Panc1 (cell line): Measurements from ENCODE around the gene SPCS2. TPM values are rescaled to one million over a fixed set of nuclear protein-coding genes. Genes with fewer than 3 reads are reported as not detected.

Experiments
- ATAC-seq: fragments of 200-7000 bp; cut with Tn5 transposase; 2 replicates; pipeline ENCODE4 v1.9.1; 2020; ENCODE audit warnings: mild to moderate bottlenecking, moderate library complexity
- BruUV-seq: library from RNA; stranded (reverse); fragments of 400-500 nt; replicated peaks from 2 replicates; lab custom pipeline; 2021; lab: Mats Ljungman, UMichigan
- CTCF ChIA-PET: fragments of 300-600 bp; sonication (Branson Sonifier 250); formaldehyde crosslinking; loops from one replicate; lab custom pipeline; 2022; ENCODE audit warnings: antibody characterized with exemption; lab: Charles Lee
- POLR2A ChIA-PET: fragments of 300-600 bp; sonication (Branson Sonifier 250); formaldehyde crosslinking; loops from one replicate; lab custom pipeline; 2022; ENCODE audit warnings: antibody characterized with exemption; lab: Charles Lee
- DNase-seq: peaks from one replicate; pipeline ENCODE4 v3.0.0-alpha.2; 2010; ENCODE audit warnings: low read depth, low spot score
- H3K27ac ChIP-seq: 2 replicates; pipeline ENCODE4 v1.5.1; 2011; ENCODE audit warnings: mild to moderate bottlenecking, low read length, inconsistent platforms
- H3K27me3 ChIP-seq: fragments of 200-500 bp; sonication (Bioruptor generic); 2 replicates; pipeline ENCODE4 v1.6.0; 2014; ENCODE audit warnings: low read length, inconsistent platforms; ENCODE audit not compliant: control insufficient read depth, insufficient read depth
- H3K36me3 ChIP-seq: fragments of 200-500 bp; sonication (Bioruptor generic); 2 replicates; pipeline ENCODE4 v1.5.1; 2014; ENCODE audit warnings: inconsistent platforms, mild to moderate bottlenecking, low read length, moderate library complexity; ENCODE audit not compliant: control insufficient read depth, insufficient read depth
- H3K4me1 ChIP-seq: 2 replicates; pipeline ENCODE4 v1.5.1; 2011; ENCODE audit warnings: inconsistent platforms, mild to moderate bottlenecking, low read length, moderate library complexity; ENCODE audit not compliant: control insufficient read depth, insufficient read depth
- H3K4me3 ChIP-seq, 2 experiments: 2 replicates each; pipeline ENCODE4 v1.5.1; 2011 to 2012; ENCODE audit warnings: low read depth in 2 of 2, low read length in 2 of 2, mild to moderate bottlenecking in 2 of 2, inconsistent platforms in 1 of 2, moderate library complexity in 1 of 2
- H3K9me3 ChIP-seq: fragments of 200-500 bp; sonication (Bioruptor generic); 2 replicates; pipeline ENCODE4 v1.5.1; 2014; ENCODE audit warnings: low read depth, mild to moderate bottlenecking, inconsistent platforms, low read length, moderate library complexity; ENCODE audit not compliant: control insufficient read depth, insufficient read depth
- POLR2AphosphoS5 ChIP-seq: IDR thresholded peaks from 2 replicates; pipeline ENCODE4 v1.6.1; 2012; ENCODE audit warnings: mild to moderate bottlenecking, low read depth, low read length, moderate library complexity
- SIN3A ChIP-seq: IDR thresholded peaks from 2 replicates; pipeline ENCODE4 v1.6.1; 2012; ENCODE audit warnings: low read depth, mild to moderate bottlenecking, low read length, moderate library complexity, borderline replicate concordance; ENCODE audit not compliant: insufficient read depth
- TCF7L2 ChIP-seq: IDR thresholded peaks from 2 replicates; pipeline ENCODE4 v1.6.1; 2011; ENCODE audit warnings: mild to moderate bottlenecking, low read depth, low read length, inconsistent platforms
- in situ Hi-C: cut with HindIII; loops from 2 replicates; pipeline ENCODE4 v1.10.0; 2016; ENCODE audit warnings: low sequenced_read_pairs, low pct_unique_long_range_greater_than_20kb
- intact Hi-C: fragments of 100-400 bp; cut with micrococcal nuclease; formaldehyde crosslinking; loops from one replicate; pipeline ENCODE4 v1.10.0; 2022; ENCODE audit not compliant: unreplicated experiment
- total RNA-seq: library from RNA; stranded (reverse); gene quantifications from one replicate; pipeline ENCODE4 v1.2.1, GENCODE V29; 2021; ENCODE audit not compliant: unreplicated experiment
- TF ChIP-seq, protein P1 (sequence below), 2 experiments: IDR thresholded peaks; 2 replicates each; pipeline ENCODE4 v1.6.1; 2011 to 2012; ENCODE audit warnings: low read depth in 2 of 2, control low read depth in 1 of 2, low read length in 1 of 2, mild to moderate bottlenecking in 1 of 2, moderate library complexity in 1 of 2; ENCODE audit not compliant: insufficient read depth in 1 of 2
- TF ChIP-seq, protein P2 (sequence below): fragments of 450-650 bp; IDR thresholded peaks from 2 replicates; pipeline ENCODE4 v1.5.1; 2017; ENCODE audit warnings: mild to moderate bottlenecking

SPCS2 gene
- total RNA-seq, 1 experiment from 2014 or later: 242 TPM

DNA sequence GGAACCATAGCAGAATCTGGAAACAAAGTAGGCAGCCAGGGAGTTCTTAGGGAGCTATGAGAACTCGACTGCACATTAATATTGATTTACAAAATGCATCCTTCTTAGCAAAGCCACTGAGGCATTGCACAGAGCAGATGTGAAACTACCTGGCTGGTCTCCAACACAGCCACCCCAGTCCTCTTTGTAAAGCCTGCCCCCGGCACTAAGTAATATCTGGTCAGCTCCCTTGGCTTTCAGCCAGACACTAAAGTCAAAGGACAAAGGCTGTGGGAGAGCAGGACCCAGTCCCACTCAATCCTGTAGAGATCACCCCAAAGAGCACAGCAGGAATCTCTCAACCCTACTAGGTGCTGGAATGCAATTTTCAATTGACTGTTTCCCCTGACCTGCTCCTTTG is 13.0 kb upstream of the SPCS2 start:
- no peak for TF ChIP-seq SIN3A
- no peak for TF ChIP-seq POLR2AphosphoS5
- TF ChIP-seq, protein P1, sequence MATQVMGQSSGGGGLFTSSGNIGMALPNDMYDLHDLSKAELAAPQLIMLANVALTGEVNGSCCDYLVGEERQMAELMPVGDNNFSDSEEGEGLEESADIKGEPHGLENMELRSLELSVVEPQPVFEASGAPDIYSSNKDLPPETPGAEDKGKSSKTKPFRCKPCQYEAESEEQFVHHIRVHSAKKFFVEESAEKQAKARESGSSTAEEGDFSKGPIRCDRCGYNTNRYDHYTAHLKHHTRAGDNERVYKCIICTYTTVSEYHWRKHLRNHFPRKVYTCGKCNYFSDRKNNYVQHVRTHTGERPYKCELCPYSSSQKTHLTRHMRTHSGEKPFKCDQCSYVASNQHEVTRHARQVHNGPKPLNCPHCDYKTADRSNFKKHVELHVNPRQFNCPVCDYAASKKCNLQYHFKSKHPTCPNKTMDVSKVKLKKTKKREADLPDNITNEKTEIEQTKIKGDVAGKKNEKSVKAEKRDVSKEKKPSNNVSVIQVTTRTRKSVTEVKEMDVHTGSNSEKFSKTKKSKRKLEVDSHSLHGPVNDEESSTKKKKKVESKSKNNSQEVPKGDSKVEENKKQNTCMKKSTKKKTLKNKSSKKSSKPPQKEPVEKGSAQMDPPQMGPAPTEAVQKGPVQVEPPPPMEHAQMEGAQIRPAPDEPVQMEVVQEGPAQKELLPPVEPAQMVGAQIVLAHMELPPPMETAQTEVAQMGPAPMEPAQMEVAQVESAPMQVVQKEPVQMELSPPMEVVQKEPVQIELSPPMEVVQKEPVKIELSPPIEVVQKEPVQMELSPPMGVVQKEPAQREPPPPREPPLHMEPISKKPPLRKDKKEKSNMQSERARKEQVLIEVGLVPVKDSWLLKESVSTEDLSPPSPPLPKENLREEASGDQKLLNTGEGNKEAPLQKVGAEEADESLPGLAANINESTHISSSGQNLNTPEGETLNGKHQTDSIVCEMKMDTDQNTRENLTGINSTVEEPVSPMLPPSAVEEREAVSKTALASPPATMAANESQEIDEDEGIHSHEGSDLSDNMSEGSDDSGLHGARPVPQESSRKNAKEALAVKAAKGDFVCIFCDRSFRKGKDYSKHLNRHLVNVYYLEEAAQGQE (IDR thresholded peaks at IDR 0.05; ENCODE audit: insufficient read depth in 1 of 2, low read depth in 2 of 2, low read length in 1 of 2): no peak
- ChIA-PET POLR2A (interaction anchor here (0.6 kb wide), 1 partner anchor 52 kb away, joined by 3 read pairs; the partner anchor contains the start of gene NEU3), CTCF (no interaction called here)
- Histone ChIP-seq H3K4me1 (no peaks in the 10 kb centered on the region), H3K27ac (no peak overlapping the region), H3K9me3 (no peaks in the 10 kb centered on the region), H3K4me3 (no peak overlapping the region), H3K36me3 (peaks cover 20% of the 10 kb centered on the region), H3K27me3 (no peaks in the 10 kb centered on the region)
- BruUV-seq: no TSS peak
- DNase-seq (no peak), ATAC-seq (no peak)
- intact Hi-C loops: no loop called here
- in situ Hi-C loops: no loop called here

DNA sequence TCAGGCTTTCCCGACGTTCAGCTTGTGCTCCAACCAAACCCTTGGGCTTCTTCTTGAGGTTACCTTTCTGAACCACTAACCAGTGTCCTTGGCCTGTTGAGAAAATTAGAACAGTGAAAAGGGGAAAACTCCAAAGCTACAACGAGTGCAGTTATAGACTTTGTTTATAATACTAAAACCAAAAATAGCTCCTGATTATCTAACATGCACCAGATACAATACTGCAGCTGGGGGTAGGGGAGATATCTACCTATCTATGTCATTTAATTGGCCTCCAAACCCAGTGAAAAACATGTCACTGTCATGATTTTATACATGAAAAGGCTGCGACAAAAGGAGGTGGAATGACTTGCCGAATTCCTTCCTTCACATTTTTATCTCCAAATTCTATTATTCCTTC is 12.1 kb upstream of the SPCS2 start:
- in situ Hi-C loops (no loop called here), intact Hi-C loops (no loop called here)
- Histone ChIP-seq H3K4me1 (no peaks in the 10 kb centered on the region), H3K9me3 (no peaks in the 10 kb centered on the region), H3K27me3 (no peaks in the 10 kb centered on the region), H3K27ac (no peak overlapping the region), H3K4me3 (no peak overlapping the region), H3K36me3 (peaks cover 22% of the 10 kb centered on the region)
- CTCF ChIA-PET: no interaction called here
- TF ChIP-seq TCF7L2 (no peak), SIN3A (no peak)
- TF ChIP-seq, protein P2, sequence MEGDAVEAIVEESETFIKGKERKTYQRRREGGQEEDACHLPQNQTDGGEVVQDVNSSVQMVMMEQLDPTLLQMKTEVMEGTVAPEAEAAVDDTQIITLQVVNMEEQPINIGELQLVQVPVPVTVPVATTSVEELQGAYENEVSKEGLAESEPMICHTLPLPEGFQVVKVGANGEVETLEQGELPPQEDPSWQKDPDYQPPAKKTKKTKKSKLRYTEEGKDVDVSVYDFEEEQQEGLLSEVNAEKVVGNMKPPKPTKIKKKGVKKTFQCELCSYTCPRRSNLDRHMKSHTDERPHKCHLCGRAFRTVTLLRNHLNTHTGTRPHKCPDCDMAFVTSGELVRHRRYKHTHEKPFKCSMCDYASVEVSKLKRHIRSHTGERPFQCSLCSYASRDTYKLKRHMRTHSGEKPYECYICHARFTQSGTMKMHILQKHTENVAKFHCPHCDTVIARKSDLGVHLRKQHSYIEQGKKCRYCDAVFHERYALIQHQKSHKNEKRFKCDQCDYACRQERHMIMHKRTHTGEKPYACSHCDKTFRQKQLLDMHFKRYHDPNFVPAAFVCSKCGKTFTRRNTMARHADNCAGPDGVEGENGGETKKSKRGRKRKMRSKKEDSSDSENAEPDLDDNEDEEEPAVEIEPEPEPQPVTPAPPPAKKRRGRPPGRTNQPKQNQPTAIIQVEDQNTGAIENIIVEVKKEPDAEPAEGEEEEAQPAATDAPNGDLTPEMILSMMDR: no peak
- BruUV-seq: no TSS peak
- ATAC-seq: no peak
- POLR2A ChIA-PET: no interaction called here
- no peak for DNase-seq

DNA sequence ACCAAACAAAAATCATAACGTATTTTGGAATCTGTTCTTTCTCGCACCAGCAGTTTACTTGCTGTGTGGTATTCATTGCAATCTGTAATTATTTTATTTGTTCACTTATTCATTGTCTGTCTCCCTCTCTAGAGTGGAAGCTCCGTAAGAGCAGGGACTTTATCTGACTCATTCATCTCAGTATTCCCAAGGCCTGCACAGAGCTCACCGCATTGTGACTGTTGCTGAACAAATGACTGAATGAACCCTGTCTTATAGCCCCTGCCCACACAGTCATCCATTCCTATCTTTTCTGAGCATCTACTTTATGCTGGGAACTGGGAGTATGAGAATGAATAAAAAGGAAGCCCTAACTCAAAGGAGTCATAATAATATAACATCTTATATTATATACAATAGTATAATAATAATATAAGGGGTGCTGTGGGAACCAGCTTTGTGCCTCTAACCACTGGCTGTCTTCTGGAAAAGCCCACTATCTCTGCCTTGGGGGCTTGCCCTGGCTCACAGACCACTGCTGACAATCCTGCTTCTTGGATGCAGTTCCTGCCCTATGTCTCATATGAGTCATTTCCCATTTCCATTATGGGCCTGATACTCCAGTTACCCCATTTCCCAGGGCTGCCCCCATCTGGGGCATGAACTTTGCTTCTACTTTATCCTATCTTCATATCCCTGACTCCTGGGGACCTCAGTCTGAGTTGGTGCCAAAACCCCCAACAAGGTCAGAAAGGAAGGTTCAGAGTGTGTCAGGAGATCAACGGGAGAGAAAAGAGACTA is 11.2 kb upstream of the SPCS2 start:
- H3K27ac ChIP-seq: no peak overlapping the region
- H3K27me3 ChIP-seq: no peaks in the 10 kb centered on the region
- no peaks in the 10 kb centered on the region for H3K4me1 ChIP-seq
- H3K9me3 ChIP-seq: no peaks in the 10 kb centered on the region
- no TSS peak for BruUV-seq
- TF ChIP-seq POLR2AphosphoS5: no peak
- TF ChIP-seq TCF7L2: no peak
- TF ChIP-seq, protein P1 (IDR thresholded peaks at IDR 0.05; ENCODE audit: insufficient read depth in 1 of 2, low read depth in 2 of 2, low read length in 1 of 2): no peak
- TF ChIP-seq, protein P2: no peak
- TF ChIP-seq SIN3A: no peak
- POLR2A ChIA-PET: interaction anchor here (0.5 to 0.7 kb wide), 2 partner anchors 69 to 142 kb away, joined by 3 read pairs; no protein-coding TSS in a partner anchor
- intact Hi-C loops (no loop called here), in situ Hi-C loops (no loop called here)
- ATAC-seq (no peak), DNase-seq (no peak)
- H3K36me3 ChIP-seq: peaks cover 22% of the 10 kb centered on the region
- CTCF ChIA-PET: interaction anchor here (1.4 kb wide), 1 partner anchor 8 kb away, joined by 4 read pairs; no protein-coding TSS in a partner anchor
- H3K4me3 ChIP-seq: no peak overlapping the region
